ENCODE measurements around the gene LDLRAP1. TPM values are rescaled to one million over a fixed set of nuclear protein-coding genes. Genes with fewer than 3 reads are reported as not detected.

The LDLRAP1 gene
- total and polyA plus RNA-seq, 2 of the 4 experiments (the other 2 are of a cell fraction): 4.5 to 14.4 TPM

DNA sequence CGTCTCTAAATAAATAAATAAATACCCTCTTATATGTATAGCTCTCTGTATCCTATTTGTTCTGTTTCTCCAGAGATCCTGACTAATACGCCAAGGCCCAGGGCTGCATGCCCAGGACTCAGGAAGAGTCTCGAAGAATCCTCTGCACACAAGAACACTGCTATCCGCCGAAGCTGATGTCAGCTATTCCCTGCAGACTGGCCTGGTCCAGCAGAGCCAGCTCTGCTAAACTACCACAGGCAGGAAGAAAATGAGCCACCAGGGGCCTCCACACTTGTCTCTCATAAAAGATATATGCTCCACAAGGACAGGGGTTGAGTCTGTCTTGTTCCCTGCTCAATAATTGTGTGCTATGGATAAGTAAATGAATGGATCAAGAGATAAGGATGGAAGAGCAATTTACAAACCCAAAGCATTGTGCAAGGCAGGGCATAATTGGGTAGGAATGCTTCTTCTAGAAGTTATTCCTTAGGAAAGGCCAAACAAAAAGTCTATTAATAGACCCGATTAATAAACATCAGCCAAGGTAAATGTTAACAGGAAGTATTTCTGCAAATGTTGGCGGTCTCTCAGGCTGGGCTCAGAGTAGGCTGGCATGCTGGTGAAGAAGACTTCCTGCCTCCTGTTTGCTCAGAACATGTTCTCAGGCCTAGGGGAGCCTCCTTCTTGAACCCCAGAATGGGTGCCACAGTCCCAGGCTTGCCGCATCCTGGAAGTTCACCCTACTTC is 46.9 kb downstream of the LDLRAP1 start:
- Histone ChIP-seq H4K5ac (ENCODE audit: low read depth, low read length) (peak overlapping the region; percentile 37; the same call in 1 of the 2 replicates), H2AK5ac (ENCODE audit: low read depth, low read length) (peak overlapping the region; percentile 94), H4K91ac (ENCODE audit: insufficient read depth, low read depth, low read length) (peak overlapping the region; percentile 69; the same call in 1 of the 2 replicates), H3K27me3 (ENCODE audit: control insufficient read depth, insufficient read depth, low read length) (peaks cover 2% of the 10 kb centered on the region; the same call in 1 of the 2 replicates), H3K56ac (ENCODE audit: extremely low read depth, insufficient read depth, low read length) (no peak overlapping the region), H3K36me3 (ENCODE audit: control insufficient read depth, insufficient read depth, low read length) (no peaks in the 10 kb centered on the region), H3K18ac (ENCODE audit: low read depth, low read length) (peak overlapping the region; percentile 71; the same call in 1 of the 2 replicates), H3K9me1 (ENCODE audit: insufficient read depth, low read length) (peaks cover 4% of the 10 kb centered on the region), H3K4me2 (ENCODE audit: low read depth, low read length) (peak overlapping the region; percentile 14), H3K9me3 (ENCODE audit: control insufficient read depth, insufficient read depth, low read length) (no peaks in the 10 kb centered on the region), H3K79me1 (ENCODE audit: low read depth in 1 of 2, low read length in 2 of 2) (no peaks in the 10 kb centered on the region), H3K23ac (ENCODE audit: low read depth, low read length) (peak overlapping the region; percentile 56; the same call in 1 of the 2 replicates), H2BK5ac (ENCODE audit: low read depth, low read length, poor library complexity, severe bottlenecking) (peak overlapping the region; percentile 76), H3K4me1 (ENCODE audit: control insufficient read depth, insufficient read depth, low read length) (peaks cover 9% of the 10 kb centered on the region), H3K14ac (replicated peaks; ENCODE audit: low read depth, low read length) (peak overlapping the region; percentile 88), H2BK120ac (ENCODE audit: low read depth, low read length) (peak overlapping the region; percentile 93), H3K27ac (ENCODE audit: insufficient read depth, low read length) (peak overlapping the region; percentile 74), H2AFZ (replicated peaks; ENCODE audit: low read length, poor library complexity) (no peak overlapping the region), H2AK9ac (replicated peaks; ENCODE audit: low read depth, low read length, poor library complexity) (no peak overlapping the region), H3K4ac (ENCODE audit: low read depth, low read length) (peak overlapping the region; percentile 94), H3K9ac (ENCODE audit: low read depth, low read length) (no peak overlapping the region), H2BK15ac (ENCODE audit: low read depth, low read length) (peak overlapping the region; percentile 45; the same call in 1 of the 3 replicates), H2BK20ac (ENCODE audit: low read depth, low read length) (peak overlapping the region; percentile 81; the same call in 1 of the 2 replicates), H4K20me1 (ENCODE audit: insufficient read depth, low read length) (no peaks in the 10 kb centered on the region; the same call in 1 of the 2 replicates), H3K4me3 (ENCODE audit: insufficient read depth, low read depth, low read length) (no peak overlapping the region), H4K8ac (ENCODE audit: low read depth in 2 of 2, low read length in 2 of 2) (peak overlapping the region in 1 of 2 experiments; percentile 86; a peak in 1 of 4 replicates)
- intact Hi-C loops (cut with micrococcal nuclease): no loop called here
- ATAC-seq (ENCODE audit: low read depth) (peak; percentile 71), DNase-seq (peak; percentile 59)
- no TSS peak for BruUV-seq (replicated peaks)
- dilution Hi-C loops (cut with HindIII; ENCODE audit: low sequenced_read_pairs, unreplicated experiment): no loop called here
- WGBS, 2 experiments (ENCODE audit: extremely low coverage in 2 of 2, insufficient read length in 1 of 2): 100% methylated on average over 1 of the region's 8 CpGs; no CpG with 5 or more reads in 1 of the 2 experiments
- POLR2A ChIA-PET (ENCODE audit: unreplicated experiment): no interaction called here
- TF ChIP-seq MAFK (IDR thresholded peaks at IDR 0.05; ENCODE audit: low read depth, low read length) (peak; percentile 5; the same call in 1 of the 2 replicates), CEBPB (IDR thresholded peaks at IDR 0.05; ENCODE audit: low read depth, low read length) (peak; percentile 79), RCOR1 (IDR thresholded peaks at IDR 0.05; ENCODE audit: insufficient replicate concordance, low read length) (no peak)
- TF ChIP-seq, protein P1, sequence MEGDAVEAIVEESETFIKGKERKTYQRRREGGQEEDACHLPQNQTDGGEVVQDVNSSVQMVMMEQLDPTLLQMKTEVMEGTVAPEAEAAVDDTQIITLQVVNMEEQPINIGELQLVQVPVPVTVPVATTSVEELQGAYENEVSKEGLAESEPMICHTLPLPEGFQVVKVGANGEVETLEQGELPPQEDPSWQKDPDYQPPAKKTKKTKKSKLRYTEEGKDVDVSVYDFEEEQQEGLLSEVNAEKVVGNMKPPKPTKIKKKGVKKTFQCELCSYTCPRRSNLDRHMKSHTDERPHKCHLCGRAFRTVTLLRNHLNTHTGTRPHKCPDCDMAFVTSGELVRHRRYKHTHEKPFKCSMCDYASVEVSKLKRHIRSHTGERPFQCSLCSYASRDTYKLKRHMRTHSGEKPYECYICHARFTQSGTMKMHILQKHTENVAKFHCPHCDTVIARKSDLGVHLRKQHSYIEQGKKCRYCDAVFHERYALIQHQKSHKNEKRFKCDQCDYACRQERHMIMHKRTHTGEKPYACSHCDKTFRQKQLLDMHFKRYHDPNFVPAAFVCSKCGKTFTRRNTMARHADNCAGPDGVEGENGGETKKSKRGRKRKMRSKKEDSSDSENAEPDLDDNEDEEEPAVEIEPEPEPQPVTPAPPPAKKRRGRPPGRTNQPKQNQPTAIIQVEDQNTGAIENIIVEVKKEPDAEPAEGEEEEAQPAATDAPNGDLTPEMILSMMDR (conservative IDR thresholded peaks at IDR 0.05; ENCODE audit: low read depth, low read length): 0 out of 2 replicates have a peak, but pooled peaks have one; percentile 22
- TF ChIP-seq, protein P2, sequence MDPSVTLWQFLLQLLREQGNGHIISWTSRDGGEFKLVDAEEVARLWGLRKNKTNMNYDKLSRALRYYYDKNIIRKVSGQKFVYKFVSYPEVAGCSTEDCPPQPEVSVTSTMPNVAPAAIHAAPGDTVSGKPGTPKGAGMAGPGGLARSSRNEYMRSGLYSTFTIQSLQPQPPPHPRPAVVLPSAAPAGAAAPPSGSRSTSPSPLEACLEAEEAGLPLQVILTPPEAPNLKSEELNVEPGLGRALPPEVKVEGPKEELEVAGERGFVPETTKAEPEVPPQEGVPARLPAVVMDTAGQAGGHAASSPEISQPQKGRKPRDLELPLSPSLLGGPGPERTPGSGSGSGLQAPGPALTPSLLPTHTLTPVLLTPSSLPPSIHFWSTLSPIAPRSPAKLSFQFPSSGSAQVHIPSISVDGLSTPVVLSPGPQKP (IDR thresholded peaks at IDR 0.05; ENCODE audit: borderline replicate concordance, low read depth, low read length): no peak
- CTCF ChIA-PET: interaction anchor here (0.6 to 1.2 kb wide), 3 partner anchors 13 to 70 kb away, joined by 3 to 5 read pairs (median 4); no protein-coding TSS in a partner anchor
- in situ Hi-C loops (cut with MboI; ENCODE audit: low sequenced_read_pairs): no loop called here
